HFFc6 (cell line): Measurements from ENCODE around the gene PHLDB1. TPM values are rescaled to one million over a fixed set of nuclear protein-coding genes. Genes with fewer than 3 reads are reported as not detected.
A peak's percentile ranks its signal among the peaks of the same experiment; 100 is the strongest.
"Not testable (repeated sequence)": the region's sequence is repeated elsewhere in the genome, so short reads cannot be mapped to it uniquely, and the experiment has no call there.

Experiments
- DNase-seq: peaks from one replicate; pipeline ENCODE4 v3.0.0-alpha.2; 2018
- H3K27ac Mint-ChIP-seq: 2 replicates; pipeline ENCODE4 v1.8.0; 2020; ENCODE audit warnings: mild to moderate bottlenecking, mixed read lengths
- H3K27me3 Mint-ChIP-seq: 2 replicates; pipeline ENCODE4 v1.8.0; 2021; ENCODE audit warnings: mild to moderate bottlenecking, moderate library complexity, mixed read lengths; ENCODE audit not compliant: insufficient read depth
- H3K36me3 Mint-ChIP-seq: 2 replicates; pipeline ENCODE4 v1.8.0; 2021; ENCODE audit warnings: low read depth, mixed read lengths
- H3K4me1 Mint-ChIP-seq: 2 replicates; pipeline ENCODE4 v1.8.0; 2020; ENCODE audit warnings: low read depth, mixed read lengths
- H3K4me3 Mint-ChIP-seq: 2 replicates; pipeline ENCODE4 v1.8.0; 2020; ENCODE audit warnings: mild to moderate bottlenecking, moderate library complexity, mixed read lengths
- H3K9me3 Mint-ChIP-seq: 2 replicates; pipeline ENCODE4 v1.8.0; 2020; ENCODE audit warnings: mild to moderate bottlenecking, mixed read lengths
- total RNA-seq, 6 experiments: library from RNA; stranded (reverse); fragmentation: NEBNext Ultra II Directional; extraction: Animal tissue kit (Norgen Biotek cat#: 25700); gene quantifications; 2 replicates in 1 of 6; 3 replicates in 5 of 6; pipeline ENCODE4 v1.2.3, GENCODE V29; 2021
- TF ChIP-seq, protein P1 (sequence below): fragments of 200-600 bp; sonication (generic); IDR thresholded peaks from 2 replicates; pipeline ENCODE4 v1.5.0; 2021; ENCODE audit warnings: antibody characterized with exemption, mild to moderate bottlenecking

The PHLDB1 gene
- total RNA-seq, 6 experiments from 2014 or later: 106 to 121 (median 114) TPM

DNA sequence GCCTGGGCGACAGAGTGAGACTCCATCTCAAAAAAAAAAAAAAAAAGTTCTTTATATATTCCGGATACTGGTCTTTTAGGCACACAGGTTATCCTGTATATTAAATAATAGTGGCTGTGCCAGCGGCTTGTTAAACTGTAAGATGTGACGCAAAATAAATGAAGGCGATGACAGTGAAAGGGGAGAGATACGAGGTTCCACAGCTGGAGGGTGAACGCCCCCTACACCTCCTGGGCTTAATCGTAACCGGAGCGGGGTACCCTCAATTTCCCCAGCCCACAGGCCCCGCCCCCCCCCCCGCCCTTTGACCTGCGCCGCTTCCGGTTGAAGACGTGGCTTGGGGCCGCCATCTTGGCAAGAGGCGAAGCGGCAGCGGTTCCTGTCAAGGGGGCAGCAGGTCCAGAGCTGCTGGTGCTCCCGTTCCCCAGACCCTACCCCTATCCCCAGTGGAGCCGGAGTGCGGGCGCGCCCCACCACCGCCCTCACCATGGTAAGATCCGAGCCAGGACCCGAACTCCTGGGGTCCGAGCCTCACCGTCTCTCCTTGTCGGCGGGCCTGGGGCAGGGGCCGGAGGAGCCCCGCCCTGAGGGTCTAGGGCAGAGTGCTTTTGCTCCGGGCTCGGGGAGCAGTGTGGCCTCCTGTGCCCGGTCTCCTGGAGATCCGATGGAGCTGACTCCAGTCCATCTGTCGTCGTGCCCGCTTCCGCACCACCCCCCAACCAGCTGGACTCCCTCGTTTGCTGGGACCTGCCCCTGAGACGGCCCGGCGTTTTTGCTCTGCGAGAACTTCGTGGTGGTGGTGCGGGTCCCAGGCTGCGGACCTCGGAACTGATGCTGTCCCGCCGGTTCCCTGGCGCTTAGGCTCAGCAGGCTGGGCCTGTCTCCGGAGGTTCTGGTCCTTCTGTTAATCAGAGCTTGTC, 35.1 kb upstream of the PHLDB1 start, which contains the start of gene ARCN1:
ARCN1 (plus strand) TSS at position 349 of the 920 bp plus-strand sequence; CDS start at position 488, 139 bp downstream.
- Mint-ChIP-seq H3K9me3 (no peaks in the 10 kb centered on the region), H3K27me3 (no peaks in the 10 kb centered on the region; the same call in 1 of the 2 replicates), H3K4me3 (peak within 1 kb of the TSS; percentile 94), H3K27ac (peak within 1 kb of the TSS; percentile 97), H3K4me1 (peaks cover 40% of the 10 kb centered on the region), H3K36me3 (peaks cover 30% of the 10 kb centered on the region)
- TF ChIP-seq, protein P1, sequence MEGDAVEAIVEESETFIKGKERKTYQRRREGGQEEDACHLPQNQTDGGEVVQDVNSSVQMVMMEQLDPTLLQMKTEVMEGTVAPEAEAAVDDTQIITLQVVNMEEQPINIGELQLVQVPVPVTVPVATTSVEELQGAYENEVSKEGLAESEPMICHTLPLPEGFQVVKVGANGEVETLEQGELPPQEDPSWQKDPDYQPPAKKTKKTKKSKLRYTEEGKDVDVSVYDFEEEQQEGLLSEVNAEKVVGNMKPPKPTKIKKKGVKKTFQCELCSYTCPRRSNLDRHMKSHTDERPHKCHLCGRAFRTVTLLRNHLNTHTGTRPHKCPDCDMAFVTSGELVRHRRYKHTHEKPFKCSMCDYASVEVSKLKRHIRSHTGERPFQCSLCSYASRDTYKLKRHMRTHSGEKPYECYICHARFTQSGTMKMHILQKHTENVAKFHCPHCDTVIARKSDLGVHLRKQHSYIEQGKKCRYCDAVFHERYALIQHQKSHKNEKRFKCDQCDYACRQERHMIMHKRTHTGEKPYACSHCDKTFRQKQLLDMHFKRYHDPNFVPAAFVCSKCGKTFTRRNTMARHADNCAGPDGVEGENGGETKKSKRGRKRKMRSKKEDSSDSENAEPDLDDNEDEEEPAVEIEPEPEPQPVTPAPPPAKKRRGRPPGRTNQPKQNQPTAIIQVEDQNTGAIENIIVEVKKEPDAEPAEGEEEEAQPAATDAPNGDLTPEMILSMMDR: peak; percentile 11; the same call in 1 of the 2 replicates
- DNase-seq: peak; percentile 42

DNA sequence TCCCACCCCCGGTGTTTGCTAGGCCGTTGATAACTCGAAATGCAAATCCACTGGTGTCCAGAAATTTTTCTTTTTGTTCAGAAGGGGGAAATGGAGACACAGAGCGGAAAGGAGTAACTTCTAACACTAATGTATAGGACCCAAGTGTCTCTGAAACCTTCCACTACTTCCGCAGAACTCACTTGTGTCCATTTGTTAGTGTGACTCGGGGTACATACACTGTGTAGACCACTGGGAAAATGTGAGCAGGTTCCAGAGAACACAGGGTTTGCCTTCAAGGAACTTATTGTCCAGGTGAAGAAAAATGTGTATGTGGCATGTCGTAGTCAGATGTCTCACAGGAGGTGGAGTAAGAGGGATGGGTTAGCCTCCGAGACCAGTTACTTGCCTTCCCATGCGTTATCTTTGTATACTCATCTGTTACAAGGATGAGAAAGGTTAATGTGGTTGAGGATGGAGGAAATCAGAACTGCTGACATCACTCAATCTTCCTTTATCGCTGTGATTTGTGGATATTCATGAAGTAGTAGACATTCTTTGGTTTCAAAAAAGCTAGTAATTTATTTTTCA, 34.3 kb upstream of the PHLDB1 start:
- Mint-ChIP-seq H3K4me1 (peaks cover 45% of the 10 kb centered on the region), H3K4me3 (peak overlapping the region; percentile 94), H3K9me3 (no peaks in the 10 kb centered on the region), H3K36me3 (peaks cover 30% of the 10 kb centered on the region), H3K27ac (peak overlapping the region; percentile 97), H3K27me3 (no peaks in the 10 kb centered on the region; the same call in 1 of the 2 replicates)
- TF ChIP-seq, protein P1: no peak
- peak; percentile 49 for DNase-seq

DNA sequence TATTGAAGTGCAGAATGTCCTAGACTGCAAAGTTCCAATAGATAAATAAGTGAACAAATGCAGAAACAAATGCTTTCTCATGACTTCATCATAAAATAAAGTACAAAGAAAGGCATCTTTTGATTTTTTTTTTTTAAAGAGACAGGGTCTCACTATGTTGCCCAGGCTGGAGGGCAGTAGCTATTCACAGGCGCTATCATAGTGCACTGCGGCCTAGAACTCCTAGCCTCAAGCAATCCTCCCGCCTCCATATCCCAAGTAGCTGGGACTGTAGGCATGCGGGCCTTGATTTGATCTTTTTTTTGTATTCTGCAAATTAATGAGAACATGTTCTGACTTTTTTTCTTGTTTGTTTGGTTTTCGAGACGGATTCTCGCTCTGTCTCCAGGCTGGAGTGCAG, 32.8 kb upstream of the PHLDB1 start:
- Mint-ChIP-seq H3K36me3 (peaks cover 30% of the 10 kb centered on the region), H3K27ac (no peak overlapping the region), H3K9me3 (no peaks in the 10 kb centered on the region), H3K4me3 (peak overlapping the region; percentile 94), H3K27me3 (no peaks in the 10 kb centered on the region; the same call in 1 of the 2 replicates), H3K4me1 (peaks cover 59% of the 10 kb centered on the region)
- TF ChIP-seq, protein P1: no peak
- no peak for DNase-seq

DNA sequence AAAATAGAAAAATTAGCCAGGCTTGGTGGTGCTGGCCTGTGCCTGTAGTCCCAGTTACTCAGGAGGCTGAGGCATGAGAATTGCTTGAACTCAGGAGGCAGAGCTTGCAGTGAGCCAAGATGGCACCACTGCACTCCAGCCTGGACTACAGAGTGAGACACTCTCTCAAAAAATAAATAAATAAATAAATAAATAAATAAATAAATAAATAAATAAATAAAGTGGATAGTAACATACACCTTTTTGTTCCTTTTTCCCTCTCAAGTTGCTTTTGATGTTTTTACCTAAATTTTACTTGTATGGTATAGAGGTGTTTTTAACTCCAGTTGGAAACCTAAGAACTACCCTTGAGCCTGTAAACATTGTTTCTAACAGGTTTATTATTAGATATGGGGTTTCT, 29.4 kb upstream of the PHLDB1 start:
- H3K36me3 Mint-ChIP-seq: peaks cover 33% of the 10 kb centered on the region
- H3K9me3 Mint-ChIP-seq, DNase-seq, H3K27ac Mint-ChIP-seq, H3K27me3 Mint-ChIP-seq, H3K4me3 Mint-ChIP-seq: not testable (repeated sequence)
- H3K4me1 Mint-ChIP-seq: peaks cover 56% of the 10 kb centered on the region

DNA sequence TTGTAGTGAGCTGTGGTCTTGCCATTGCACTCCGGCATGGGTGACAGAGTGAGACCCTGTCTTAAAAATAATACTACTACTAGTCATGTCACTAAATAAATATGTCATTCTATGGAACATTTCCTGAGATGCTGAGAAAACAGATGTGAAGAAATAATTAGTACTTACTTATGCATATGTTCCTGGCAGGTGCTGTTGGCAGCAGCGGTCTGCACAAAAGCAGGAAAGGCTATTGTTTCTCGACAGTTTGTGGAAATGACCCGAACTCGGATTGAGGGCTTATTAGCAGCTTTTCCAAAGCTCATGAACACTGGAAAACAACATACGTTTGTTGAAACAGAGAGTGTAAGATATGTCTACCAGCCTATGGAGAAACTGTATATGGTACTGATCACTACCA, 26.4 kb upstream of the PHLDB1 start:
- TF ChIP-seq, protein P1: no peak
- Mint-ChIP-seq H3K27me3 (no peaks in the 10 kb centered on the region), H3K27ac (no peak overlapping the region), H3K4me1 (peaks cover 35% of the 10 kb centered on the region), H3K36me3 (peaks cover 27% of the 10 kb centered on the region), H3K4me3 (no peak overlapping the region), H3K9me3 (no peaks in the 10 kb centered on the region)
- DNase-seq: no peak

DNA sequence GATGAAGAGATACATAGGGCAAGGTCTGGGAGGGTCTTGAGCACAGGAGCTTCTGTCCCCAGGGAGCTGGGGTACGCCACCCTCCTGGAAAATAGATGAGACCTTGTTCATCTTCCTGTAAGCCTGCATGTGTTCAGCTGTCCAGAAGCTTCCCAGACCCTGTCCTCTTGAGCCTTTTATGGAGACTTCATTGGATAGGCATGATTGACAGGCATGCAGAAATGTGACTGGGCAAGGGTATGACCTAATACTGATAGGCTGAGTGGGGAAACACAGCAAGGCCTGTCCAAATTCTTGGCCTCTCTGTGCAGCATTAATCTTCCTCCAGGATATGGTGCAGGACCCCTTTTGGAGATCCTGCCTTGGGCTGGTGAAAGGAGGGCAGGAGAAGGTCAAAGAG, 19.5 kb upstream of the PHLDB1 start:
- Mint-ChIP-seq H3K36me3 (peaks cover 45% of the 10 kb centered on the region), H3K27me3 (no peaks in the 10 kb centered on the region), H3K4me1 (no peaks in the 10 kb centered on the region), H3K27ac (no peak overlapping the region), H3K9me3 (no peaks in the 10 kb centered on the region), H3K4me3 (no peak overlapping the region)
- no peak for DNase-seq
- TF ChIP-seq, protein P1: no peak
